Neural progenitor cell (in vitro differentiated cells): ENCODE measurements around the gene SLC2A4.

Experiments
- EZH2 ChIP-seq: fragments of 200-600 bp; sonication (generic); IDR thresholded peaks from 2 replicates; pipeline ENCODE4 v1.6.1; 2017; ENCODE audit warnings: antibody characterized with exemption, mild to moderate bottlenecking, moderate library complexity
- TF ChIP-seq, protein P1 (sequence below): fragments of 200-600 bp; sonication (generic); IDR thresholded peaks from 2 replicates; pipeline ENCODE4 v1.5.1; 2017; ENCODE audit warnings: antibody characterized with exemption, mild to moderate bottlenecking

DNA sequence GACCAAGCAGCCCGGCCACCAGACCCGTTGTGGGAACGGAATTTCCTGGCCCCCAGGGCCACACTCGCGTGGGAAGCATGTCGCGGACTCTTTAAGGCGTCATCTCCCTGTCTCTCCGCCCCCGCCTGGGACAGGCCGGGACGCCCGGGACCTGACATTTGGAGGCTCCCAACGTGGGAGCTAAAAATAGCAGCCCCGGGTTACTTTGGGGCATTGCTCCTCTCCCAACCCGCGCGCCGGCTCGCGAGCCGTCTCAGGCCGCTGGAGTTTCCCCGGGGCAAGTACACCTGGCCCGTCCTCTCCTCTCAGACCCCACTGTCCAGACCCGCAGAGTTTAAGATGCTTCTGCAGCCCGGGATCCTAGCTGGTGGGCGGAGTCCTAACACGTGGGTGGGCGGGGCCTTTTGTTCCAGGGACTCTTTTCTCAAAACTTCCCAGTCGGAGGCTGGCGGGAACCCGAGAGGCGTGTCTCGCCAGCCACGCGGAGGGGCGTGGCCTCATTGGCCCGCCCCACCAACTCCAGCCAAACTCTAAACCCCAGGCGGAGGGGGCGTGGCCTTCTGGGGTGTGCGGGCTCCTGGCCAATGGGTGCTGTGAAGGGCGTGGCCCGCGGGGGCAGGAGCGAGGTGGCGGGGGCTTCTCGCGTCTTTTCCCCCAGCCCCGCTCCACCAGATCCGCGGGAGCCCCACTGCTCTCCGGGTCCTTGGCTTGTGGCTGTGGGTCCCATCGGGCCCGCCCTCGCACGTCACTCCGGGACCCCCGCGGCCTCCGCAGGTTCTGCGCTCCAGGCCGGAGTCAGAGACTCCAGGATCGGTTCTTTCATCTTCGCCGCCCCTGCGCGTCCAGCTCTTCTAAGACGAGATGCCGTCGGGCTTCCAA, at the start of gene SLC2A4:
- no peak for TF ChIP-seq EZH2
- TF ChIP-seq, protein P1, sequence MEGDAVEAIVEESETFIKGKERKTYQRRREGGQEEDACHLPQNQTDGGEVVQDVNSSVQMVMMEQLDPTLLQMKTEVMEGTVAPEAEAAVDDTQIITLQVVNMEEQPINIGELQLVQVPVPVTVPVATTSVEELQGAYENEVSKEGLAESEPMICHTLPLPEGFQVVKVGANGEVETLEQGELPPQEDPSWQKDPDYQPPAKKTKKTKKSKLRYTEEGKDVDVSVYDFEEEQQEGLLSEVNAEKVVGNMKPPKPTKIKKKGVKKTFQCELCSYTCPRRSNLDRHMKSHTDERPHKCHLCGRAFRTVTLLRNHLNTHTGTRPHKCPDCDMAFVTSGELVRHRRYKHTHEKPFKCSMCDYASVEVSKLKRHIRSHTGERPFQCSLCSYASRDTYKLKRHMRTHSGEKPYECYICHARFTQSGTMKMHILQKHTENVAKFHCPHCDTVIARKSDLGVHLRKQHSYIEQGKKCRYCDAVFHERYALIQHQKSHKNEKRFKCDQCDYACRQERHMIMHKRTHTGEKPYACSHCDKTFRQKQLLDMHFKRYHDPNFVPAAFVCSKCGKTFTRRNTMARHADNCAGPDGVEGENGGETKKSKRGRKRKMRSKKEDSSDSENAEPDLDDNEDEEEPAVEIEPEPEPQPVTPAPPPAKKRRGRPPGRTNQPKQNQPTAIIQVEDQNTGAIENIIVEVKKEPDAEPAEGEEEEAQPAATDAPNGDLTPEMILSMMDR, result no peak
